NCI-H2227 (cell line): Measurements from ENCODE around the gene TRIP10.
"Not testable (repeated sequence)": the region's sequence is repeated elsewhere in the genome, so short reads cannot be mapped to it uniquely, and the experiment has no call there.

Source experiments
- DNase-seq: peaks from one replicate; lab custom pipeline; 2025; ENCODE audit not compliant: unreplicated experiment; lab: John Stamatoyannopoulos, UW

The TRIP10 gene

GRCh38 chr19:6767081-6767356 lies 27.5 kb downstream of the TRIP10 start:
- no peak for DNase-seq

DNA sequence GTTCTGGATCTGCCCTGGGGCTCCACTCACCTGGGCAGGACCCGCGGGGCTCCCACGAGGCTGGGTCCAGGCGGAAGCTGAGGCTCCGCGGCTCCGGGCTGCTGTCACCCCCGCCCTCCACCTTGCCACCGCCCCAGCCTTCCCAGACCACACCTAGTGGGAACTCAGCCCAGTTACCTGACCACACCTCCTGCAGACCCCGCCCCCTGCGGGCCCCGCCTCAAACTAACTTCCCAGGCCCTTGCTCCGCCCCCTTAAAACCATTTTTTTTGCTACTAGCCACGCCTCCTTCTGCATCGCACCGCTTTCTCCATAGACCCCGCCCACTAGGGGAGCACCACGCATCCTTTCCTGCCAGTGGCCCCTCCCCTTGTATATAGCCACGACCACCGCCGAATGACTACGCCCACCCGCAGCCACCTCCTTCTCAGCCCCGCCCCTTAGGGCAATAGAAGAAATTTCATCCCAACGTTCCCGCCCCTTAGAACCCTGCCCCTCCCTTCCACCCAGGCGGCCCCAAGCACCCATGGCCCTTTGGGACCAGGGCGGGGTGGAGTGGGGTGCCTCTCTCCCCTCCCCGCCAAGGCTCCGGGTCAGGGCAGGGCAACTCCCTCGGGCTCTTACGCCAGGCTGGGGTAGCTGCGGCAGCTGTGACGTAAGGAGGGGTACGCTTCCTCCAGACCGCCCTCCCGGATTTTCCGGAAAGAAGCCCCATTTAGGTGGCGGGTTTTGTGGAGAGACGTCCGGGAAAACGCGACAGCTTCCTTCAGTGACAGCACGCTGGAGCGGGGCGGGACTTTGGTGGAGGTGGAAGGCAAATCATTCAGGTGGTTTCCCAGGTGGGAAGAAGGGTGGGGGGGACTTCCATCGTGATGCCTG lies 28.1 kb downstream of the TRIP10 start, which contains the start of gene SH2D3A:
TSS of gene SH2D3A (minus strand) at position 79 of the 879 bp plus-strand sequence. CDS start 3,687 bp downstream, outside the sequence.
- peak; percentile 65 for DNase-seq

- no peak for DNase-seq
These were observed 28.8 kb downstream of the TRIP10 start for GRCh38 chr19:6768236-6768785.

DNA sequence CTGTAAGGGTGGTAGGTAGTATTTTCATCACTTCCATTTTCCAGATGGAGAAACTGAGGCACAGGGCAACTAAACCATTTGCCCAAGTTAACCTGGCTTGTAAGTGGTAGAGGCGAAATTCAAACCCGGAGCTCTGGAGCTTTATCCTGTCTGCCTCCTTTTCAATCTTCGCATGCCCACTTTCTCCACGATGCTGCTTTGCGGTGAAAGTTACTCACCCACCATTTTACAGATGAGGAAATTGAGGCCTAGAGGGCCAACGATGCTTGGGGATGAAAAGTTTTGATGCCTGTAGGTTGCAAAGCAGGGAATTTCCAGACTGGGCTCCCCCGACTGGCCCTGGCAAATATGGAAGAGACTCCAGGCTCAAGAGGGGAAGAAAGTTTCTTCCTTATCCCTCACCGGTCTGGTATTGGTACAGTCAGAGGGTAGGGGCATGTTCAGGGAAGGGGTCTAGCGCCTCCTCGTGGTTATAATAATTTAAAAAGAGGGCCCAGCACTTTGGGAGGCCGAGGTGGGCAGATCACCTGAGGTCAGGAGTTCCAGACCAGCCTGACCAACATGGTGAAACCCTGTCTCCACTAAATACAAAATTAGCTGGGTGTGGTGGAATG lies 29.6 kb downstream of the TRIP10 start:
- no peak for DNase-seq

GRCh38 chr19:6771648-6772027 lies 32.2 kb downstream of the TRIP10 start:
- not testable (repeated sequence) for DNase-seq

GRCh38 chr19:6772028-6772865 lies 32.8 kb downstream of the TRIP10 start, which contains the start of gene VAV1:
Gene VAV1 (plus strand): TSS chr19:6772708. CDS start chr19:6772808, 100 bp downstream.
- DNase-seq = no peak

DNA sequence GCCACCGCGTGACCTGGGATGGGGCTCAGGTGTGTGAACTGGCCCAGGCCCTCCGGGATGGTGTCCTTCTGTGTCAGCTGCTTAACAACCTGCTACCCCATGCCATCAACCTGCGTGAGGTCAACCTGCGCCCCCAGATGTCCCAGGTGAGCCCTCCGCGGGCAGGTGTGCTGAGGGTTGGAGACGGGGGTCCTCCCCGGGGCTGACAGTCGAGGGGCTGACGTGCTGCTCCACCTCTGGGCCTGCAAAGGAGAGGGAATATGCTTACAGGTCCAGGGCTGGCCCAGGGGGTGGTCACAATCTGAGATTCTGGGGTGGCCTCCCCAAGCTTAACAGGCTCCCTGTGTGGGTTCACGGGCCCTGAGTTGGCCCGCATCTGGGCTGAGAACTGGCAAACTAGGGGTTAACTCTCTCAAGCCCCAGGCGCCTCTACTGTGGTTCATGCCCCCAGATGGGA lies 33.4 kb downstream of the TRIP10 start:
- no peak for DNase-seq

- DNase-seq = no peak
These were observed 33.9 kb downstream of the TRIP10 start for GRCh38 chr19:6773323-6773931.

GRCh38 chr19:6774821-6775707 lies 35.6 kb downstream of the TRIP10 start:
- no peak for DNase-seq

GRCh38 chr19:6776045-6776444 lies 36.6 kb downstream of the TRIP10 start:
- not testable (repeated sequence) for DNase-seq

DNA sequence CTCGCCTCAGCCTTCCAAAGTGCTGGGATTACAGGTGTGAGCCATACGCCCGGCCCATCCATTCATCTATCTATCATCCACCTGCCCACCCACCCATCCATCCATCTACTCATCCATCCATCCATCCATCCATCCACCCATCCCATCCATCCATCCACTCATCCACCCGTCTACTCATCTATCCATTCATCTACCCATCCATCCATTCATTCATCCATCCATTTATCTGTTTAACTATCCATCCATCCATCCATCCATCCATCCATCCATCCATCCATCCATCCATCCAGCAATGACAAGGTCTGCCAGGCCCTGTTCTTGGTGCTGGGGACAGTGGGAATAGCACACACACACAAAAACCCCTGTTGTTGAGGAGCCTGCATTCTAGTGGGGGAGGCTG lies 37.5 kb downstream of the TRIP10 start:
- no peak for DNase-seq

- DNase-seq = no peak
These were observed 38.0 kb downstream of the TRIP10 start for GRCh38 chr19:6777434-6777833.

DNA sequence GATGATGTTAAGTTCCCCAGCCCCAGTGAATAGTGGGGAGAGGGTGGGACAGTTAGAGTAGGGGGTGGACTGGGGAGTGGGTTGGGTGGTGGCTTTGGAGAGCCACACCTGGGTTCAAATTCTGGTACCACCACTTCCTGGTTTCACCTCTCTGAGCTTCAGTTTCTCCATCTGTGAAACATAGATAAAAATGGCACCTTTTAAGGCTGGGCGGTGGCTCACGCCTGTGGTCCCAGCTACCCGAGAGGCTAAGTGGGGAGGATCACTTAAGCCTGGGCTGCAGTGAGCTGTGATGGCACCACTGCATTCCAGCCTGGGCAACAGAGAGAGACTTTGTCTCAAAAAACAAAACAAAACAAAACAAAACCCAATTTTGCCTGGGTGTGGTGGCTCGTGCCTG lies 38.9 kb downstream of the TRIP10 start:
- DNase-seq = no peak

DNA sequence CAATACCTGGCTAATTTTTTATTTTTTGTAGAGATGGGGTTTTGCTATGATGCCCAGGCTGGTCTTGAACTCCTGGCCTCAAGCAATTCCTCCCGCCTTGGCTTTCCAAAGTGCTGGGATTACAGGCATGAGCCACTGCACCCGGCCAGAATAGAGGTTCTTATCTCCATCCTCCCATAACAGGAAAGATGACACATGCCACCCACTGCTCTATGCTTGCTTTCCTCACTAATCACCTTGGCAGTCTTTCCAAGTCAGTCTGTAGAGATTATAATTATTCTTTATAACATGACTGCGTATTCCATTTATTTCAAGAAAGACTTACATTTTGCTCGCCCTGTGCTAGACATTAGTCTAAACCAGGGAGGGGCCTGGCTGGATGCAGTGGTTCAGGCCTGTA lies 39.7 kb downstream of the TRIP10 start:
- DNase-seq = no peak

DNA sequence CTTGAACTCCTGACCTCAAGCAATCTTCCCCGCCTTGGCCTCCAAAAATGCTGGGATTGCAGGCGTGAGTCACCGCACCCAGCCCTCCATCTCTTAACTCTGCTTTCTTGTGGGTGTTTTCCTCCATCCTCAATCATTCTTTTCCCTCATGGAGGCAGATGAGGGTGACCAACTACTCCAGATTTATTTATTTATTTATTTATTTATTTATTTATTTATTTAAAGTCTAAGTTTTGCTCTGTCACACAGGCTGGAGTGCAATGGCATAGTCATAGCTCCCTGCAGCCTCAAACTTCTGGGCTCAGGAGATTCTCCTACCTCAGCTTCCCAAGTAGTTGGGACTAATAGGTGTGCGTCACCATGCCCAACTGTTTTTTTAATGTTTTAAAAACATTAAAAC lies 47.9 kb downstream of the TRIP10 start:
- DNase-seq = no peak

DNA sequence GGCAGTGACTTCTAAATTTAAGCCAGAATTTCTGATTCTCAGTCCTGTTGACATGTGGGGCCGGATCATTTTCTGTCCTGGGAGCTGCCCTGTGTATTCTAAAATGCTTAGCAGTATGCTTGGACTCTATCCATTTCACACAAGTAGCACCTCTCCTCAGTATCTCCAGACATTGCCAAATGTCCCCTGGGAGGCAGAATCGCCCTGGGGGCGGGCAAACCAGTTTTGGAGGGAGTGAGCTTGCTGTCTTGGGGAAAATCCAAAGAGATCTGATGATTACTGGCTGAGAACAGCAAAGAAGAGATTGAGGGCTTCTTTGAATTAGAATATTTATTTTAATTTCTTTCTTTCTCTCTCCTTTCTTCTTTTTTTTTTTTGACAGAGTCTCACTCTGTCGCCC lies 49.4 kb downstream of the TRIP10 start:
- DNase-seq = no peak

DNA sequence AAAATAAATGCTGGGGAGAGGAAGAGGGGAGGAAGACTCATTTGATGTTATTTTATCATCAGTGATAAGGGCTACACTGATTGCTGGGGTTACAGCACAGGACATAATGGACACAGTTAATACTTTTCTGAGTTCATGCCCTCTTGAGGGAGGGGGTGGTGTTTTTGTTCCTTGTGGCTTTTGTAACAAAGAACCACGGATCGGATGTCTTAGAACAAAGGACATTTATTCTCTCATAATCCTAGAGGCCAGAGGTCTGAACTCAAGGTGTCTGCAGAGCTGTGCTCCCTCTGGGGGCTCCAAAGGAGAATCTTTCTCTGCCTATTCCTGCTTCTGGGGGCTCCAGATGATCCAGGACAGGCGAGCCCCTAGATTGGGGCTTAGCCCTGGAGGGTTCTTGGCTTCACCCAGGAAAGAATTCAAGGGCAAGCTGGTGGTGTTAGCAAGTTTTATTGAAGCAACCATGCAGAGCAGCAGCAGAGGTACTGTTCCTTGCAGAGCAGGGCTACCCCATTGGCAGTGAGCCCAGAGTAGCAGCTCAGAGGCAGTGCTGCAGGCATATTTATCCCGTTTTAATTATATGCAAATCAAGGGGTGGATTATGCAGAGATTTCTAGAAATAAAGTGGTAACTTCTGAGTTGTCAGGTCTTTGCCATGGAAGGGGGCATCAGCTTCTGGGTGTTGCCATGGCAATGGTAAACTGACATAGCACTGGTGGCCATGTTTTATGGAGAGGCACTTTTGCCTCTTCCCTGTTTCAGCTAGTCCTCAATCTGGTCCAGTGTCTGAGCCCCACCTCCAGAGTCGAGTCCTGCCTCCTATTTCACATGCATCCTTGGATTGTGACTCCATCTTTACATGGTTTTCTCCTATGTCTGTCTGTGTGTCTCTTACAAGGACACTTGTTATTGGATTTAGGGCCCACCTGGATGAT lies 51.0 kb downstream of the TRIP10 start:
- DNase-seq = no peak

GRCh38 chr19:6791237-6791636 lies 51.8 kb downstream of the TRIP10 start:
- no peak for DNase-seq

DNA sequence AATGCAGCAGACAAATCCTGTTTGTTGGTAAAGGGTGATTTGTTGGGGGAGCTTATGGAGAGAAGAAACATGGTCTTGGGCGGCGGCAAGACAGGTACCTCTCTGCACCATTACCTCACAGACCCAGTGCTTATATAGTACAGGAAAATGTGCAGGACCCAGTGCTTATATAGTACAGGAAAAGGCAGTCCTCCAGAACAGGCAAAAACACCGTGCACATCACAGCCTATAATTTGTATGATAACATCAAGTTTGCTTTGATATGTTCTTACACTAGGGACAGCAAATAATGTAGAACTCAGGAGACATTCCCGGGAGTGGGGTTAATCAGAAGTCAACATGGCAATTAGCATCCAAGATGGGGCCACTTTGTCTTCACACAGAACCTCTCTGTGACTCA lies 53.9 kb downstream of the TRIP10 start:
- no peak for DNase-seq
